ENCODE measurements around the gene RAB3D.

The RAB3D gene

DNA sequence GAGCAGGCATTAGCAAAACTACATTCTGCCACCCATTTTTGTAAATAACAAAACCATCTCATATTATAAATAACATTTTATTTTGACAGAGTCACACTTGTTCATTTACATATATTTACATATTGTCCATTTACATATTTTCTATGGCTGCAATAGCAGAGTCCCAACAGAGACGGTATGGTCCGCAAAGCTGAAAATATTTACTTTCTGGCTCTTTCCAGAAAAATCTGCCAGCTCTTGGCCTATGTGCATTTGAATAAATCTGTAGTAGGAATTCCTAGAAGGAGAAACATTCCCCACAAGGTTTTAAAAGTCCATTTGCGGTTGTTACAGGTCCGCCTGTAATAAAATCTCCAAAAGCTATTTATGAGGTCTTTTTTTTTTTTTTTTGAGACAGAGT lies 49.2 kb downstream of the RAB3D start (continued):
- TF ChIP-seq, protein P1, sequence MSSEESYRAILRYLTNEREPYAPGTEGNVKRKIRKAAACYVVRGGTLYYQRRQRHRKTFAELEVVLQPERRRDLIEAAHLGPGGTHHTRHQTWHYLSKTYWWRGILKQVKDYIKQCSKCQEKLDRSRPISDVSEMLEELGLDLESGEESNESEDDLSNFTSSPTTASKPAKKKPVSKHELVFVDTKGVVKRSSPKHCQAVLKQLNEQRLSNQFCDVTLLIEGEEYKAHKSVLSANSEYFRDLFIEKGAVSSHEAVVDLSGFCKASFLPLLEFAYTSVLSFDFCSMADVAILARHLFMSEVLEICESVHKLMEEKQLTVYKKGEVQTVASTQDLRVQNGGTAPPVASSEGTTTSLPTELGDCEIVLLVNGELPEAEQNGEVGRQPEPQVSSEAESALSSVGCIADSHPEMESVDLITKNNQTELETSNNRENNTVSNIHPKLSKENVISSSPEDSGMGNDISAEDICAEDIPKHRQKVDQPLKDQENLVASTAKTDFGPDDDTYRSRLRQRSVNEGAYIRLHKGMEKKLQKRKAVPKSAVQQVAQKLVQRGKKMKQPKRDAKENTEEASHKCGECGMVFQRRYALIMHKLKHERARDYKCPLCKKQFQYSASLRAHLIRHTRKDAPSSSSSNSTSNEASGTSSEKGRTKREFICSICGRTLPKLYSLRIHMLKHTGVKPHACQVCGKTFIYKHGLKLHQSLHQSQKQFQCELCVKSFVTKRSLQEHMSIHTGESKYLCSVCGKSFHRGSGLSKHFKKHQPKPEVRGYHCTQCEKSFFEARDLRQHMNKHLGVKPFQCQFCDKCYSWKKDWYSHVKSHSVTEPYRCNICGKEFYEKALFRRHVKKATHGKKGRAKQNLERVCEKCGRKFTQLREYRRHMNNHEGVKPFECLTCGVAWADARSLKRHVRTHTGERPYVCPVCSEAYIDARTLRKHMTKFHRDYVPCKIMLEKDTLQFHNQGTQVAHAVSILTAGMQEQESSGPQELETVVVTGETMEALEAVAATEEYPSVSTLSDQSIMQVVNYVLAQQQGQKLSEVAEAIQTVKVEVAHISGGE (tag by site-specific recombination; conservative IDR thresholded peaks at IDR 0.05; ENCODE audit: low read depth), result no peak
- no peak for TF ChIP-seq ZNF514 (tag by site-specific recombination; IDR thresholded peaks at IDR 0.05)
- TF ChIP-seq TRIM28 (IDR thresholded peaks at IDR 0.05; ENCODE audit: borderline replicate concordance, low read length), result no peak
- TF ChIP-seq, protein P2, sequence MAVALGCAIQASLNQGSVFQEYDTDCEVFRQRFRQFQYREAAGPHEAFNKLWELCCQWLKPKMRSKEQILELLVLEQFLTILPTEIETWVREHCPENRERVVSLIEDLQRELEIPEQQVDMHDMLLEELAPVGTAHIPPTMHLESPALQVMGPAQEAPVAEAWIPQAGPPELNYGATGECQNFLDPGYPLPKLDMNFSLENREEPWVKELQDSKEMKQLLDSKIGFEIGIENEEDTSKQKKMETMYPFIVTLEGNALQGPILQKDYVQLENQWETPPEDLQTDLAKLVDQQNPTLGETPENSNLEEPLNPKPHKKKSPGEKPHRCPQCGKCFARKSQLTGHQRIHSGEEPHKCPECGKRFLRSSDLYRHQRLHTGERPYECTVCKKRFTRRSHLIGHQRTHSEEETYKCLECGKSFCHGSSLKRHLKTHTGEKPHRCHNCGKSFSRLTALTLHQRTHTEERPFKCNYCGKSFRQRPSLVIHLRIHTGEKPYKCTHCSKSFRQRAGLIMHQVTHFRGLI (tag by site-specific recombination; IDR thresholded peaks at IDR 0.05), result no peak
- TF ChIP-seq ZNF658 (tag by site-specific recombination; IDR thresholded peaks at IDR 0.05), result no peak

DNA sequence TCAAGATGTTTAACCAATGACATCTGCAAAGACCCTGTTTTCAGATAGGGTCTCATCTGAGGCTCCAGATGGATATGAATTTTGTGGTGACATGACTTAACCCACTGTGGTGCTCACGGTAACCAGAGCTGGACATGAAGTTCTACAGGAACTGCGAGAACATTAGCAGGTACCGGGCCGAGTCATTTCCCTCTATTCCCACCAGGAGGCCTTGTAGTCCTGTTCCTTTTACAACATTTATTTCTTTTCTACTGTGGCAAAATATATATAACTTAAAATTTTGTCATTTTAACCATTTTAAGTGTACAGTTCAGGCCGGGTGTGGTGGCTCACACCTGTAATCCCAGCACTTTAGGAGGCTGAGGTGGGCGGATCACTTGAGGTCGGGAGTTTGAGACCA lies 51.1 kb downstream of the RAB3D start:
- Histone ChIP-seq H3K4me3 (ENCODE audit: low read depth, low read length) (no peak overlapping the region), H3K4me1 (ENCODE audit: control insufficient read depth, insufficient read depth, low read length) (no peaks in the 10 kb centered on the region; the same call in 1 of the 2 replicates), H3K36me3 (ENCODE audit: control insufficient read depth in 2 of 2, insufficient read depth in 1 of 2, low read length in 2 of 2) (no peaks in the 10 kb centered on the region), H3K27ac (ENCODE audit: extremely low read depth, low read depth, low read length) (no peak overlapping the region), H3K9me3 (ENCODE audit: control insufficient read depth, insufficient read depth, low read depth, low read length) (no peaks in the 10 kb centered on the region)
- POLR2A ChIA-PET, result interaction anchor here (0.5 kb wide), 1 partner anchor 45 kb away, joined by 3 read pairs; no protein-coding TSS in a partner anchor
- CTCF ChIA-PET, result interaction anchor here (1.6 to 2.0 kb wide), 2 partner anchors 87 to 147 kb away, joined by 5 to 6 read pairs; partner anchors contain the start of genes ODAD3 and PRKCSH
- TF ChIP-seq, protein P3, sequence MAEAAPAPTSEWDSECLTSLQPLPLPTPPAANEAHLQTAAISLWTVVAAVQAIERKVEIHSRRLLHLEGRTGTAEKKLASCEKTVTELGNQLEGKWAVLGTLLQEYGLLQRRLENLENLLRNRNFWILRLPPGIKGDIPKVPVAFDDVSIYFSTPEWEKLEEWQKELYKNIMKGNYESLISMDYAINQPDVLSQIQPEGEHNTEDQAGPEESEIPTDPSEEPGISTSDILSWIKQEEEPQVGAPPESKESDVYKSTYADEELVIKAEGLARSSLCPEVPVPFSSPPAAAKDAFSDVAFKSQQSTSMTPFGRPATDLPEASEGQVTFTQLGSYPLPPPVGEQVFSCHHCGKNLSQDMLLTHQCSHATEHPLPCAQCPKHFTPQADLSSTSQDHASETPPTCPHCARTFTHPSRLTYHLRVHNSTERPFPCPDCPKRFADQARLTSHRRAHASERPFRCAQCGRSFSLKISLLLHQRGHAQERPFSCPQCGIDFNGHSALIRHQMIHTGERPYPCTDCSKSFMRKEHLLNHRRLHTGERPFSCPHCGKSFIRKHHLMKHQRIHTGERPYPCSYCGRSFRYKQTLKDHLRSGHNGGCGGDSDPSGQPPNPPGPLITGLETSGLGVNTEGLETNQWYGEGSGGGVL (tag by site-specific recombination; IDR thresholded peaks at IDR 0.05), result no peak
- no peak for TF ChIP-seq HOXD13 (CRISPR knock-in tag; IDR thresholded peaks at IDR 0.05; ENCODE audit: borderline replicate concordance)
- TF ChIP-seq SP3 (tag by site-specific recombination; IDR thresholded peaks at IDR 0.05), result no peak
- TF ChIP-seq, protein P4, sequence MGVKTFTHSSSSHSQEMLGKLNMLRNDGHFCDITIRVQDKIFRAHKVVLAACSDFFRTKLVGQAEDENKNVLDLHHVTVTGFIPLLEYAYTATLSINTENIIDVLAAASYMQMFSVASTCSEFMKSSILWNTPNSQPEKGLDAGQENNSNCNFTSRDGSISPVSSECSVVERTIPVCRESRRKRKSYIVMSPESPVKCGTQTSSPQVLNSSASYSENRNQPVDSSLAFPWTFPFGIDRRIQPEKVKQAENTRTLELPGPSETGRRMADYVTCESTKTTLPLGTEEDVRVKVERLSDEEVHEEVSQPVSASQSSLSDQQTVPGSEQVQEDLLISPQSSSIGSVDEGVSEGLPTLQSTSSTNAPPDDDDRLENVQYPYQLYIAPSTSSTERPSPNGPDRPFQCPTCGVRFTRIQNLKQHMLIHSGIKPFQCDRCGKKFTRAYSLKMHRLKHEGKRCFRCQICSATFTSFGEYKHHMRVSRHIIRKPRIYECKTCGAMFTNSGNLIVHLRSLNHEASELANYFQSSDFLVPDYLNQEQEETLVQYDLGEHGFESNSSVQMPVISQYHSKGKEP (tag by site-specific recombination; IDR thresholded peaks at IDR 0.05), result no peak
- TF ChIP-seq ZNF354C (tag by site-specific recombination; IDR thresholded peaks at IDR 0.05; ENCODE audit: borderline replicate concordance, low read depth), result no peak
- TF ChIP-seq, protein P5, sequence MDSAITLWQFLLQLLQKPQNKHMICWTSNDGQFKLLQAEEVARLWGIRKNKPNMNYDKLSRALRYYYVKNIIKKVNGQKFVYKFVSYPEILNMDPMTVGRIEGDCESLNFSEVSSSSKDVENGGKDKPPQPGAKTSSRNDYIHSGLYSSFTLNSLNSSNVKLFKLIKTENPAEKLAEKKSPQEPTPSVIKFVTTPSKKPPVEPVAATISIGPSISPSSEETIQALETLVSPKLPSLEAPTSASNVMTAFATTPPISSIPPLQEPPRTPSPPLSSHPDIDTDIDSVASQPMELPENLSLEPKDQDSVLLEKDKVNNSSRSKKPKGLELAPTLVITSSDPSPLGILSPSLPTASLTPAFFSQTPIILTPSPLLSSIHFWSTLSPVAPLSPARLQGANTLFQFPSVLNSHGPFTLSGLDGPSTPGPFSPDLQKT (IDR thresholded peaks at IDR 0.05; ENCODE audit: borderline replicate concordance, low read depth, low read length), result no peak
- TF ChIP-seq ZNF670 (tag by site-specific recombination; IDR thresholded peaks at IDR 0.05; ENCODE audit: low read depth), result no peak
- TF ChIP-seq ZNF843 (tag by site-specific recombination; IDR thresholded peaks at IDR 0.05), result no peak
- TF ChIP-seq GLI4 (tag by site-specific recombination; IDR thresholded peaks at IDR 0.05), result no peak
